Upper lobe of left lung (tissue), 4 donors: ENCODE measurements around the gene AMIGO1.

Source experiments
- CTCF ChIP-seq, 6 experiments: fragments of 450-650 bp in 4 of 6; fragments of 200-600 bp in 2 of 6; sonication (generic) in 2 of 6; IDR thresholded peaks; one replicate each; pipeline ENCODE4 v1.5.1; 2016 to 2019; ENCODE audit warnings: antibody characterized with exemption in 6 of 6
- EP300 ChIP-seq, 4 donors: sonication (generic); formaldehyde crosslinking; IDR thresholded peaks; one replicate each; pipeline ENCODE4 v1.5.1; 2017; ENCODE audit warnings: antibody characterized with exemption in 4 of 4, control low read depth in 2 of 4
- POLR2A ChIP-seq, 4 donors: fragments of 450-650 bp; IDR thresholded peaks; one replicate each; pipeline ENCODE4 v1.5.1; 2016 to 2017; ENCODE audit warnings: antibody characterized with exemption in 4 of 4, mild to moderate bottlenecking in 2 of 4
- POLR2AphosphoS5 ChIP-seq, 2 donors: sonication (generic); formaldehyde crosslinking; IDR thresholded peaks; one replicate each; pipeline ENCODE4 v1.5.1; 2017; ENCODE audit warnings: antibody characterized with exemption in 2 of 2

- TF ChIP-seq EP300 (IDR thresholded peaks at IDR 0.05), result no peak
- TF ChIP-seq CTCF (IDR thresholded peaks at IDR 0.05), result no peak
- no peak for TF ChIP-seq POLR2A (IDR thresholded peaks at IDR 0.05)
- TF ChIP-seq POLR2AphosphoS5 (IDR thresholded peaks at IDR 0.05), result no peak
These were observed 21.0 kb upstream of the AMIGO1 start for GRCh38 chr1:109530457-109531087.
